Measurements from ENCODE around the gene LTBP2.

Gene LTBP2

DNA sequence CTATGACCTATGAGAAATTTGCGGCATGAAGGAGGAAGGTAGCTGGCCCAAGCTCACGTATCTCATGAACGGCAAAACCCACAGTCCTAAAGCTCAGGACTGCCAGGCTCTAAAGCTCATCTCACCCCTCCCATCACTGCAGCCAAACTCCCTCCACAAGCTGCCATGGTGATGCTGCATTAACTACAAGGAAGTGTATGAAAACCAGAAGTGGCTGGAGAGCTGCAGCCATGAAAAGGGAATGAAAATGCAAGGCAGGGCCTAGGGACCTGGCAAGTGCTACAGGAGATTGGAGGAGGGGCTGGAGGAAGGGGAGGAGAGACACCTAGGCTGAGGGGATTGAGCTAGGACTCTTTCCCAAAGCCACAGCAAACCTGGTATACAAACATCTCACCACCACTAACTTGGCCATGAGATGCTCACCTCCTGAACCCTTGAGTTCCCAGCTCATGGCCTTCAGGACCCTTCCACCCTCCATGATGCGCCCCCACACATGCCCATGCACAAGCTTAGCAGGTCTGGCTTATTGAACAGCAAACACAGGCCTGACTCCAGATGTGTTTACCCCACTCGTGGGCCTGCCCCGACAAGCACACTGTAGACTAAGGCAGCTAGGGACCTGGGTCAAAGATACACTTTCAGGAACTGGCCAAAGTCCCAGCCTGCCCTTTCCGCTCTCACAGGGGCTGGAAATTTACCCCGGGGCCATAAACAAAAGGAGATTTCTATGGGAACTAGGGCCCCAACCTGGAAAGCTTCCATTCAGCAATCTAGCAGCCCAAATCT is 42.0 kb downstream of the LTBP2 start:
- no peak for DNase-seq

DNA sequence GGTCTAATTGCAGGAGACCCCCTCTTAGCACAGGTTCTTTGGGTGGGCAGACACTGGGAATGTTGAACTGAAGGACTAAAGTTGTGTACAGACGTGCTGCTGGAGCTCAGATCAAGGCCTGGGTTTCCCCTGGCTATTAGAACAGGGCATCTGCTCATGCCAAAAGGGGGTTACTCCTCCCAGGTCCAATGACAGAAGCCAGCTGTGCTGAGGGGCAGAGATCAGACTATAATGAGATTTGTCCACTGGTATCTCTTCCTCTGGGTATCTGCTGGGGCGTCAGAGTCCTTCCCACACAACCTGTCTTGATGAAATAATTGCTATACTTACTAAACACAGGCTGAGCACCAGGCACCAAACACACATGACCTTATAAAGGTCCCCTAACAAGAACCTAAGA is 42.6 kb downstream of the LTBP2 start:
- no peak for DNase-seq

DNA sequence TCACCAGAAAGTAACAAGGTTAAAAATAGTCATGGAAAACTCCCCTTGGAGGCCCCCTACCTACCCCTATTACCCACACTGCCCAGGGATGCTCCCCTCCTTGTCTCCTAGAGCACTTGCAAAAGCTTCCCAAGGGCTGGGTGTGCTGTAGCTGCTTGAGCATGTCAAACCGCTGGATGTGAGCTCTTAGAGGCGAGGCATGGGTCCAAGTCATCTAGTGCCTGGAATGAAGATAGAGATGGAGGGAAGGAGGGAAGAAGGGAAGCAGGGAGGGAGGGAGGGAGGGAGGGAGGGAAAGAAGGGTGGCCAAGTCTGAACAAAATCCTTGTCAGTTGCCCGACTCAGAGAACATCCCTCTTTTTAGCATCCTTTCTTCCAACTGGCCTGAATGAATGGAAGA is 43.1 kb downstream of the LTBP2 start:
- DNase-seq, result no peak

DNA sequence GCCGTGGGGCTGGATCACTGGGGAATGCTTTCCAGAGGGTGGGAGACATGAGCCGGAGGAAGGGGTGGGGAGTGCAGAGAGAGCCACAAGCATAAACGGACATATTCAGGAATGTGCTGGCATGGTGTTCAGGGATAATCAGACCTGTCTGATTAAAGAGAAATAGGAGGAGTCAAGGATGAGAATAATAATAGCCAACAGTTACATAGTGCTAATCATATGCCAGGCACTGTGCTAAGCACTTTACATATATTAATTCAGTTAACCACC is 43.7 kb downstream of the LTBP2 start:
- DNase-seq, result no peak

DNA sequence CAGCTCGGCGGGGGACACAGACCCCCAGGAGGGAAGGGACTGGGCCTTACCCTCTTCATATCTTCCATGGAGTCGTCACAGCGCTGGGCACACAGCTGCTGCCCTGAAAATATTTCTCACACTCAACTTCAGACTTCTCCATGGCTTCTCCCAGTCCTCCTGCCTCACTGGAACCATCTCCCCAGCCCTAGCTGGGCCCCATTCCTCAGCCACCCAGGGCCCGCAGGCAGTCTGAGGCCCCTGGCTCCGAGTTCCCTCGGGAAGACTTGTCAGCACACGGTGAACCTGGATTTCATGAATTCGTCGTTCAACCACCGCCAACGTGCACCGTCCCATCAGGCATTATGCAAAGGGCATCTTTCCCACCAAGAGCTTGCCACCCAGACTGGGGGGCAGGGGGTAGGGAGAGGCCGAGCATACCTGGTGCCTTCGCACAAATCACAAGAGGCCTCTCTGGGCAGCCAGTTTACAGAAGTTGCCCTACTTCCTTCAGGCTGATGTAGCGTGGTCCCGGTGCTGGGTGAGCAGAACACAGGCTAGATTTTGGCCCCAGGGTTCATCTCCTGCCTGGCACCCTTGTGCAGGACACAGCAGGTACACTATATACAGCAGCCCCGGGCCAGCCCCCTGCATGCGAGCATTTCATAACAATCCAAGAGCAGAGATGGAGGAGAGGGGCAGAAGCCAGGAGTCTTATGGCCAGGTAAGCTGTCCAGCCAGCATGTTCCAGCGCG is 44.2 kb downstream of the LTBP2 start:
- DNase-seq, result no peak

DNA sequence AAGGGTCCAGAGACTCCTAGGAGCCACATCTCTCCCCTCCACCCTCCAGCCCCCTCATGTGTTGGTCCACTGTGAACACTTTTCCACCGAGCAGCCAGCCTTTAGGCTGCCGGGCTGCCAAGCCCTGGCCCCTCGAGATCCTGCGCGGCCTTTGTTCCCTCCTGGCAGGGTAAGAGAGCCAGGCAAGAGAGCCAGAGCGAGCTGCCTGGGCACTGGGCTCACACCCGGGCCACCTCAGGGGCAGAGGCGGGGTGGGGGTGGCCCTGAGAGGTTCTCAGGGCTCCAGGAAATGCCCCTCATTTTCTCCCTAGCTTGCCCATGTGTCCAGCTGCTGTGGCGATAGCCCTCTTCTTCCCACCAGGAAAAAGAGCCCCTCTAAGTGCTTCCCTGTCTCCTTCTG is 44.8 kb downstream of the LTBP2 start:
- DNase-seq, result no peak

DNA sequence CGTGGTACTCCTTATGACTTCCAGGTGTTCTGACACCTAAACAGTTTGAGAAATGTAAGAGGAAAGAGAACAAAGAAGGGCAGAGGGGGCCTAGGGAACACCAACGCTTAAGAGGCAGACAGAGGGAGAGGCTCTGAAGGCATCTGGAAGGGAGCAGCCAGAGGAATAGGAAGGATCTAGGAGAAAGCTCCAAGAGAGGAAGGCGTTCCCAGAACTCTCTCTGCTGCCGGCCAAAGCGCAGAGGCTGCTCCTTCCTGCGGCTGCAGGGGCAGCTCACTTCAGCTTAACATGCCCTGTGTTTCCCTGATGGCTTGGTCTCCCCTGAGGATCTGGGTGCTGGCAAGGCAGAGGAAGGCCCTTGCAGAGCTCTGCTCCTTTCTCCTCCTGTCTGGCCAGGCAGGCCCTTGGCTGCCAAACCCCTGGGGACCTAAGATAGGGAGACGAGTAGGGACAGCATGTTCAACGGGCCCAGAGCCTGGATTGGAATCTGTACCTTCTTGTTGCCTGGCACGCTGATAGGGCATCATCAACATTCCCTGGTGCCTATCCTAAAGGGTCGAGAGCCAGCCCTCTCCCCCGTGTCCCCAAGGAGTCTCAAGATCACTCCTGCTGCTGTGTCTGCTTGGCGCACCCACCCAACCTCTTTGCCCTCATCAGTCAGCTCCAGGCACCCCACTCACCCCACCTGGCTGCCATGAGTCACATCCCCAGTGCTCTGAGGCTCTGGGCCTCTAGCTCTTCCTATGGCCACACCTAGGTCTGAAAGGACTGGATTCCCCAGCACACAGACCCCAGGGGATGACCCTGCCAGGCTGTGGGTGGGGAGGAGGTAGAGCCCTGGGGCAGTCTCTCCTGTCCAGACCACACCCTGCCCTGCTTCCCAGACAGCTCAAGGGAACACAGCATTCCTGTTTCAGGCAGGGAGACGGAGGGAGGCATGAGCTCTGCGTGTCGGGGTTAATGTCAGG is 45.6 kb downstream of the LTBP2 start:
- DNase-seq, result no peak

DNA sequence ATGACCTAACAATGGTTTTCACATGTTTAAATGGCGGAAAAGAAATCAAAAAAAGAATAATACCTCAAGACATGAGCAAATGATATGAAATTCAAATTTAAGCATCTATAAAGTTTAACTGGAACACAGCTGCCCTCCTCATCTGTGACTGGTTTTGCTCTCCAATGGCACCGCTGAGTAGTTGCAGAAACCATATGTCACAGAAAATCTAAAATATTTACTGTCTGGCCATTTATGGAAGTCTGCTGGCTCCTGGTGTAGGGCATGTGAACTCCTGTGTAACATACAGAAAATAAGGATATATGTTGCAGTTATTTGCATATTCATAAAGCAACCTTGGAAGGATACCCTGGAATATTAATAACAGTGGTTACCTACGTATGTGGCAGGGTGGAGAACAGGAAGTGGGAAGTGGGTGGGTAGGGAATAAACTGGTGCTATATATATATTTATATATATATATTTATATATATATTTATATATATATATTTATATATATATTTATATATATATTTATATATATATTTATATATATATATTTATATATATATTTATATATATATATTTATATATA is 48.4 kb downstream of the LTBP2 start:
- no peak for DNase-seq

DNA sequence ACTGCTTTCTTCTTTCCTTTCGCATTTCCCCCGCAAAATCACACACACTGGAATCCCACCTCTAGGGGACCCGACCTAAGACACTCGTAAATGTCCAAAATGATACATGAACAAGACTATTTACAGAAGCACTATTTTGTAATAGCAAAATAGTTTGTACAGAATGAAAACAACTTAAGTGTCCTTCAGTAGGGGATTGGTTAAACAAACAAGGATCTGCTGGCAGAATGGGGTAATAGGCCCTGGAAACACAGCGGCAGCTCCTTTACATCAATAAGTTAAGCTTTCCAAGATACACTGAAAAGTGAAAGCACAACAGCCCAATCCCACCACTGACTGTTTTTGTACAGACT is 48.8 kb downstream of the LTBP2 start:
- no peak for DNase-seq

DNA sequence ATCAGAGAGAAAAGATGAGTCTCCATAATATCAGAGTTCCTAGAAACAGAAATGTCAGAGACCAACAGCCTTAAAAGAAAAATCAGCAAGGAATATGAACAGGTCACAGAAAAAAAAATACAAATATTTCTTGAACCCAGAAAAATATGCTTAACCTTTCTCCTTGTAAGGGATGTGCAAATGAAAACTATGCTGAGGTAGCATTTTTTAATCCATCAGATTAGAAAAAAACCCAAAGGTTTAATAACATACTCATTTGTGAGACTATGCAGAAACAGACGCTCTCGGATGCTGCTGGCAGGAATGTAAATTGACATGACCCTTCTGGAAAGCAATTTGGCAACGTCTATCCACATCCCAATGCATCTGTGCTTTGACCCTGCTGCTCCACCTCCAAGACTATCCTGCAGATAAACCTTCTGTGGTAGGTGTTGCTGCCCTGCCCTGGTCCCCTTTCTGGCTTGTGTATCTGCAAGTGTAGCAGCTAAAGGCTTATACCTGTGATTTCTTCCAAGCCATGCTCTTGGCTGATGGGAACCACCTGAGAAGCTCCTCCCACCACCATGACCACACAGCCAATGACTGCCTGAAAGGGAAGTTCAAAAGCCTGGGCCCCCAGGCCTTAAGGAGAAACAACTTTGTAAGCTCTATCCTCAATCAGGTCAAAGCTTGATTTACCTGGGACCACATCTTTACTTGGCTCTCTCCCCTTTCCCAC is 49.4 kb downstream of the LTBP2 start:
- no peak for DNase-seq

DNA sequence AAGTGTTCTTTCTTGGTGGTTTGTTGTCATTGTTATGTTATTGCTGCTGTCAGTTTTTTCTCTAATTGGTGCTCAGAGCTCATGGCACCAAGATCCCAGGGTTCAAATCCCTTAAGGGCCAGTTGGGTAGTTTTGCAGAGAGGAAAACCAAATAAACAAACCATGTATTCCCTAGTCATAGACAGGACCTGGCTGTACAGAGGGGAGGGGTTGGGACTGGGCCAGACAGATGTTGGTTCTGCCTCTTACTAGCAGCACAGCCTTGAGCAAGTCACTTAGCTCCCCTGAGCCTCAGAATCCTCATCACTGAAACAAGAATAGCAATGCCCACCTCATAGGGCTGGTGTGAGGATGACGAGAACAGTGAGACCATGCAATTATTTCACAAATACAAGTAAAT is 53.4 kb downstream of the LTBP2 start:
- no peak for DNase-seq

DNA sequence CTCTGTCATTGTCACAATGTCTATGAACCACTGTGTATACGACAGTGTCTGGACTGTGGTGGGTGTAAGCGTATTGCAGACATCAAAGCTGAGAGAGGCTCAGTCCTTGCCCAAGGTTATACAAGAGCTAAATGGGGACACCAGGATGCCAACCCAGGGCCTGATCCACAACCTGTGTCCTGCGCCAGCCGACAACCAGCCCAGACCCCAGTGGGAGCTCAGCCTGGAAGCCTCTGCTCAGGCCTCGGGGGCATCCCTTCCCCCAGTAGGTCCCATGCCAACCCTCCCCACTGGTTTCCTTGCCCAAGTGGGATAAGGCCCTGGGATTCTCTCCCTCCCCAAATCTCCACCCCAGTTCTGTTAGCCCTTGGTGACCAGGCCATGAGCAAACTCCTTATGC is 54.3 kb downstream of the LTBP2 start:
- DNase-seq, result no peak

DNA sequence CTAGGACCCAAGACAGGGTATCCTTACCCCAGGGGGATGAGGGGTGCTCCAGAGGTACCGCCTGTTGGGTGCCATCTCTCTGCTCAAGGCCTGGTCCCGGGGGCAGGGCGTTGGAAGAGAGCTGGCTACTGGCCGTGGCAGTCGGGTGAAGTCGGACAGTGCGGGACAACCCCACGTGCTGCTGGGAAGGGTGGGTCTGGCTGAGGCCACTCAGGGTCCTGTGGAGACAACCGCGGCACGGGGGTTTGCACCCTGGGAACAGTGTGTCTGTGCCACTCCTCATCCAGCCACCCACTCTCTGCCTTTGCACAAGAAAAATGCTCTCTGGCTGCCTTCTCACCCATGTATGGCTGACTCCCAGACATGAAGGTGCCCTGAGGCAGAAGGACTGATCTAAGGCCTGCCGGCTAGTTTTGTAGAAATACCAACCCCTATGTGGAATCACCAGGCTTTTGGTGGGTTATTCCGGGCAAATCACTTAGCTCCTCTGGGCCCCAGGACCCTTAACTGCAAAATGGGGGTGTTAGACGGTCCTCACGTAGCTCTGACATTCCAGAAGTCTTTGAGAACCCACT is 56.5 kb downstream of the LTBP2 start:
- no peak for DNase-seq

DNA sequence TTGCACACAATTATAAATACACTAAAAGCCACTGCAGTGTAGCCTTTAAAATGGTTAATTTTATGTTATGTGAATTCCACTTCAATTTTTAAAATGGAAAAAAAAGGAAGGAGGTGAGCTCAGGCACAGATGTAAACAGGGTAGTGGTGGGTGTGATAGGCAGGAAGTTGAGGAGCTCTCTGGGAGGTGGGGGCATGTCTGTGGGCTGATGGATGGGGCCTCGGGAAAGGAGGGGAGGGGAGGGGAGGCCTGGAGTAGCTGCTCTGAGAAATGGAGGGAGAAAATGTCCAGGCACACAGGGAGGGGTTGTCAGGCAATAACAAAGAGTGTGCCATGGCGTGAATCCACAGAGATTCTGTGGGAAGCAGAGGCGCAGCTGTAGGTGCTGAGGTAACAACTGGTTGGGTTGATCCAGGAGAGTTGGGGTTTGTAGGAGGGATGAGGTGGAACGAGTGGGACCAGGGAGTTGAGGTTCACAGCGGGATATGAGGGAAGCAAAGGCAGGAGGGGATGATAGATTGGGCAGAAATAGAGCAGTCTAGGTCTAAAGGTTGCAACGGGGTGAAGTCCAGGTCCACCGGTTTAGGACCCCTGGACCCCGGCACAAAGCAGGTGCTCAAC is 57.2 kb downstream of the LTBP2 start:
- no peak for DNase-seq

DNA sequence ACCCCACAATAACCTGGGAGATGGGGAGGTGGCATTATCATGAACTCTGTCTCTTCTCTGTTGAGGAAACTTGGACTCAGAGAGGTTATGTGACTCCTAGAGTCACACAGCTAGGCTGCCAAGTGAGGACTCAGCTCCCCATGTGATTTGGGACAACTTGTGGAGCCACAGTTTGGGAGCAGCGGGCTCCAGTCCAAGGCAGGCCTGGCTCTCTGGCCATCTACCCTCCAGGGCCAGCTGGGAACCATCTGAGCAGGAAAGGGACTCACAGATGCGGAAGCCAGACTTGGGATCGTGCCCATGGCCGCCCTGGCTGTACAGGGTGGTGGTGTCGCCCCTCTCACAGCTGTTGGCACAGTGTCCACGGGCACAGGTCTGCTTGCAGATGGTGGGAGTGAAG is 59.4 kb downstream of the LTBP2 start:
- no peak for DNase-seq

DNA sequence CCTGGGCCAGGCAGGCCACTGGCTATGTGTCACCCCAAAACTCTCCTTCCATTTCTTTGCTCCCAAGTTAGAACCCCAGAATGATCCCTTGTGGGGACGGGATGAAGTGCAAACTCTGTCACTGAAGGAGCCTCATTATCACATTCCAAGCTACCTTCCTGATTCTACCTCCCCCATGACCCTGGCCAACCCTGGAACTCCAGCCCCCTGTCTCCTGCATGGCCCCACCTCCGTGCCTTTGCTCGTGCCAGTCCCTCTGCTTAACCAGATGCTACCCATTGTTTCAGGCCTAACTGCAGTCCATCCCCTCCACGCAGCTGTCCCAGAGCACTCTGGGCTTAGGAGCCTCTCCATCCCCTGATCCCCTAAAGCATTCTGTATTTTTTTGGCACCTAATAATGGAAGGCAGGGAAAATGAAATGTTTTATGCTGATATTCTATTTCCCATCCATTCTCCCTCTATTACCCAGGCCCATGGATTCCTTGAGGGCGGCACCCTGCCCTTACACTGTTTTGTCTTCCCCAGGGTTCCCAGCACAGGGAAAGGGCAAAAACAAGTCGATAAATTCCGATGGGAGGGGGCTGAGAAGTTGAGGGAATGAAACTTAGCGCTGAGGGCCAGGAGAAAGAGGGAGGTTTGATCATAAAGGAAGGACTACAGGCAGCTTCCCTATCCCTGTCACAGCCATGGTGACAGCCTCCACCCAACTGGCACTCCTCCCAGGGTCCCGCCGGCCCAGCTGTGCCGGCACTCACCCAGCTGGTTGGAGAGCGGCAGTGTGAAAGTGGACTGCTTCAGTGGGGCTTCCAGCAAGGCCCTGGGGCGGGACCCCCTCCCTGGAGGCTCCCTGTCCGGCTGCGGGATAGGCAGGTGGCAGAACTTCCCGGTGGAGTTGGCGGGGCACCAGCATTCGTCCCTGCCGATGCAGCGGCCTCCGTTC is 60.3 kb downstream of the LTBP2 start:
- DNase-seq, result no peak

DNA sequence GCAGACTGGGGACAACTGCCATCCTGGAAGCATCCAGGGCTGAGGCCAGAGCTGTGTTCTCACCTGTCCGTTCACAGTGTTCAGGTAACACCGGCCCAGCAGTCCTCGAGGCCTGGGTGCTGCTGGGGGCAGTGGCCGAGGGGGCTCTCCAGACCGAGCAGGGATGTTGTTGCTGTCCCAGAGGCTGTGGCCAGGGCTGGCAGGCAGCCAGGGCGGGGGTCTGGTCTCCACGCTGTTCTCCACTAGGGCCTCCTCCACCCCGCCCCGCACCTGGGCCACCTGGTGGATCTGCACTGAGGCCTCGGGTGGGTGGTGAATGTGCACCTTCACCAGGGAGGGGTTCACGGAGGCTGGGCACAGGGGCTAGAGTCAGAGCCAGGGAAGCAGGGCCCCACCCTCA is 61.0 kb downstream of the LTBP2 start:
- DNase-seq, result no peak

DNA sequence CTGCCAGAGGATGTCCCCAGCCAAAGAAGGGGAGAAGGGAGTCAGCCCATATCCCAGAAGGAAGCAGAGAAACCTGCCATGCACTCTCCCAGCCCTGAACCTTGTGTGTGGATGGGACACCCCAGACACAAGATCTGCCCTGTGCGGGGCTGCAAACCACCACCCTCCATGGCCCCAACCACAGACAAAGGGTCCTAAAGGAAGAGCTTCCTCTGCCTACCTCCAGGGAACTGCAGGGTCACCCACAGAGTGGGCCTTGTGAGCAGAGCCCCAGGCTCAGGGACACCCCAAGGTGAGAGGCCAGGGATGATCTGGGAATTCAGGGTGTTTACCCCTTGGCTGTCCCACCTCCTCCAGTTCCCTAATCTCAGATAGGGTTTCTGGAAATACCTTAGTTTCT is 62.0 kb downstream of the LTBP2 start:
- no peak for DNase-seq

DNA sequence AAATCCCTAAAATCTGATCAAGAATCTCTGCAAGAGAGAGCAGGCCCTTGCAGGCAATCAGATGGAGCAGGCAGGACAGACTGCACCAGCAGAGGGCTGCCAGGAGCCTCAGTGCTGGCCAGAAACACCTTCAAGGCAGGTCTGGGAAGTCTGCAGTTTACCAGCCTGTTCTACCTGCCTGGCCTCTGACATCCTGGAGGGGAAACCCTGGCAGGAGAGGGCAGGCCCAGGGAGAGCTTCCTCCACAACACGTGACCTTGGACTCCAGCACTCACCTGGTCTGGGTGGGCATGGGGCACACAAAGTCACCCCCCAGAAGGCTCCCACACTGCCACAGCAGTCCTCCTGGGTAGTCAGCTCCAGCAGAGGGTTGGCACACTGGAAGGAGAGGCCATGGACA is 62.4 kb downstream of the LTBP2 start:
- DNase-seq, result no peak

DNA sequence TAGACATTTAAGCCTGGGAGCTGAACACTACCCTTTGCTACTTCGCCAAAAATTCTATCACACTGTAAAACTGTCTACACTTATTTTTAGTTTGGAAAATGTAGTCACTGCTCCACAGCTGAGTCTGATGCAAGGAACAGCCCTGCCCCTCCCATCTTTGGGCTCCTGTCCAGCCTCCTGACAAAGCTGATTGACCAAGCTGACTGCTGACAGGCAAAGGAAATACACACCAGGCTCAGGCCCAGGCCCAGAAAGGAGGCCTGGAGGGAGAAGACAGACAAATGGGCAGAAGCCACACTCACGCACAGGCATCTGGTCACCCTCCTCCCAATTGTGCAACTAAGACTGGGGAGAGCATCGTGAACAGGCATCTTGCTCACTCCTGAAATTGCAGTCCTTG is 63.2 kb downstream of the LTBP2 start:
- DNase-seq, result no peak
